ENCODE measurements around the gene TMEM40. TPM values are rescaled to one million over a fixed set of nuclear protein-coding genes. Genes with fewer than 3 reads are reported as not detected.
A peak's percentile ranks its signal among the peaks of the same experiment; 100 is the strongest.
"Not testable (repeated sequence)": the region's sequence is repeated elsewhere in the genome, so short reads cannot be mapped to it uniquely, and the experiment has no call there.

The TMEM40 gene
- not detected in 2 replicates for total RNA-seq (2014; rRNA removed; shearing (Covaris generic))

GRCh38 chr3:12759097-12759679 is at the start of gene TMEM40:
TMEM40 (minus strand) TSS chr3:12759259; CDS start chr3:12749832, 9,427 bp downstream.
- DNase-seq (ENCODE audit: low spot score) = no peak
- in situ Hi-C loops (cut with HindIII; ENCODE audit: low sequenced_read_pairs) = no loop called here

- DNase-seq (ENCODE audit: low spot score) = no peak
Measured at GRCh38 chr3:12808587-12808986, 49.5 kb upstream of the TMEM40 start.

GRCh38 chr3:12807601-12808359 is 48.7 kb upstream of the TMEM40 start:
- no peak for DNase-seq (ENCODE audit: low spot score)
- in situ Hi-C loops (cut with HindIII; ENCODE audit: low sequenced_read_pairs) = no loop called here

More at GRCh38 chr3:12808587-12808986, 49.5 kb upstream of the TMEM40 start:
- in situ Hi-C loops (cut with HindIII; ENCODE audit: low sequenced_read_pairs) = no loop called here

- no peak for DNase-seq (ENCODE audit: low spot score)
- in situ Hi-C loops (cut with HindIII; ENCODE audit: low sequenced_read_pairs) = no loop called here
Measured at GRCh38 chr3:12807066-12807465, 48.0 kb upstream of the TMEM40 start.

- in situ Hi-C loops (cut with HindIII; ENCODE audit: low sequenced_read_pairs) = no loop called here
- no peak for DNase-seq (ENCODE audit: low spot score)
Measured at GRCh38 chr3:12803371-12803770, 44.3 kb upstream of the TMEM40 start.

- DNase-seq (ENCODE audit: low spot score) = no peak
- in situ Hi-C loops (cut with HindIII; ENCODE audit: low sequenced_read_pairs) = no loop called here
Measured at GRCh38 chr3:12799525-12800440, 40.7 kb upstream of the TMEM40 start.

- peak; percentile 29 for DNase-seq (ENCODE audit: low spot score)
- in situ Hi-C loops (cut with HindIII; ENCODE audit: low sequenced_read_pairs) = no loop called here
Measured at GRCh38 chr3:12798559-12799179, 39.6 kb upstream of the TMEM40 start.

- in situ Hi-C loops (cut with HindIII; ENCODE audit: low sequenced_read_pairs) = no loop called here
- peak; percentile 23 for DNase-seq (ENCODE audit: low spot score)
Measured at GRCh38 chr3:12797892-12798558, 39.0 kb upstream of the TMEM40 start.

GRCh38 chr3:12797124-12797891 is 38.2 kb upstream of the TMEM40 start:
- DNase-seq (ENCODE audit: low spot score) = no peak
- in situ Hi-C loops (cut with HindIII; ENCODE audit: low sequenced_read_pairs) = no loop called here

GRCh38 chr3:12796171-12797123 is 37.4 kb upstream of the TMEM40 start, which contains the start of gene CAND2:
CAND2 (plus strand) TSS chr3:12796680; CDS start chr3:12796721, 41 bp downstream.
- peak; percentile 49 for DNase-seq (ENCODE audit: low spot score)
- in situ Hi-C loops (cut with HindIII; ENCODE audit: low sequenced_read_pairs) = no loop called here

GRCh38 chr3:12793701-12794100 is 34.6 kb upstream of the TMEM40 start:
- in situ Hi-C loops (cut with HindIII; ENCODE audit: low sequenced_read_pairs) = no loop called here
- no peak for DNase-seq (ENCODE audit: low spot score)

GRCh38 chr3:12791430-12791829 is 32.4 kb upstream of the TMEM40 start:
- no peak for DNase-seq (ENCODE audit: low spot score)
- in situ Hi-C loops (cut with HindIII; ENCODE audit: low sequenced_read_pairs) = no loop called here

- in situ Hi-C loops (cut with HindIII; ENCODE audit: low sequenced_read_pairs); DNase-seq (ENCODE audit: low spot score): not testable (repeated sequence)
Measured at GRCh38 chr3:12787967-12788690, 29.1 kb upstream of the TMEM40 start.

- peak; percentile 66 for DNase-seq (ENCODE audit: low spot score)
- in situ Hi-C loops (cut with HindIII; ENCODE audit: low sequenced_read_pairs) = not testable (repeated sequence)
Measured at GRCh38 chr3:12787346-12787745, 28.3 kb upstream of the TMEM40 start.

GRCh38 chr3:12785096-12785495 is 26.0 kb upstream of the TMEM40 start:
- no peak for DNase-seq (ENCODE audit: low spot score)
- in situ Hi-C loops (cut with HindIII; ENCODE audit: low sequenced_read_pairs) = no loop called here

GRCh38 chr3:12782172-12782815 is 23.2 kb upstream of the TMEM40 start:
- DNase-seq (ENCODE audit: low spot score) = no peak
- in situ Hi-C loops (cut with HindIII; ENCODE audit: low sequenced_read_pairs) = no loop called here
